Measurements from ENCODE around the gene DNAJC18. TPM values are rescaled to one million over a fixed set of nuclear protein-coding genes. Genes with fewer than 3 reads are reported as not detected.
"Not testable (repeated sequence)": the region's sequence is repeated elsewhere in the genome, so short reads cannot be mapped to it uniquely, and the experiment has no call there.

The DNAJC18 gene
- total and polyA plus RNA-seq, 2 of the 8 experiments (the other 6 are each of a cell fraction or from before 2014, with no cell fraction given): 7.8 to 29.2 TPM

DNA sequence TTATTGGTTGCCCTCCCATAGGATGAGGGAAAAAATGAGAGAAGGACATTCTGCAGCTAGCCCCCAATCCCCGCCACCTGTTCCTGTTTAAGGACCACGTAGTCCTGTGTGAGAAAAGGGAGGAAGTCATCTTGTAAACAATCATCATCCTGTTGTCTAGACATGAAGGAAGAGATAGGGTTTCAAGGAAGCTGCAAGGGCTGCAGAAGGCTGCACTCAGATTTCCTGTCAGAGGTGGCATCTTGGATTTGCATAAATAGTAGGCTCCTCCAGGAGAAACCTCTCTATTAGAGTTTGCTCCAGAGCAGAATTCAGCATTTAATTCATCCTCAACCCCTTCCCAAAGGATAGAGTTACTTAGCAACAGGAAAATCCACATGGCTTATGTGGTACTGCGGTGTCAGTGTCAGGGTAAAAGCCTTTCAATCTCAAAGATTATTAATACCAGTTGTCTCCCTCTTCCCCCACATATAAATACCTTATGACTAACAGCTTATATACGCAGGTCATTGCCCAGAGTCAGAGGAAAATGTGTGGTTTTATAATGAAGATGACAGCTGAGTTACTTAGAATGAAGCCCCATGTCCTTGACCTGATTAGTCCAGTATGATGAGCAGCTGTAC, 4.6 kb upstream of the DNAJC18 start (continued):
- no peak for TF ChIP-seq RNF2 (IDR thresholded peaks at IDR 0.05; ENCODE audit: borderline replicate concordance, low read depth, low read length, missing control alignments, poor library complexity, severe bottlenecking)
- TF ChIP-seq RAD21 (IDR thresholded peaks at IDR 0.05 in 1 of 2, conservative IDR thresholded peaks at IDR 0.05 in 1 of 2; ENCODE audit: low read depth in 2 of 2, low read length in 2 of 2): no peak
- TF ChIP-seq SP2 (IDR thresholded peaks at IDR 0.05; ENCODE audit: low read length): no peak
- TF ChIP-seq RXRA (IDR thresholded peaks at IDR 0.05; ENCODE audit: insufficient read depth, low read depth, low read length): no peak
- no peak for TF ChIP-seq FOSL1 (IDR thresholded peaks at IDR 0.05; ENCODE audit: insufficient read depth, low read depth, low read length)
- TF ChIP-seq KDM1A (IDR thresholded peaks at IDR 0.05; ENCODE audit: borderline replicate concordance, low read length): no peak

GRCh38 chr5:139440416-139440815, 1.1 kb upstream of the DNAJC18 start:
- POLR2A ChIA-PET (ENCODE audit: partially characterized antibody): interaction anchor here (0.6 to 2.1 kb wide), 8 partner anchors 11 to 398 kb away, joined by 3 to 11 read pairs (median 4); partner anchors contain the start of gene SPATA24
- not testable (repeated sequence) for FAIRE-seq

More at GRCh38 chr5:139440416-139440815, 1.1 kb upstream of the DNAJC18 start:
- H3K9me3 ChIP-seq (ENCODE audit: insufficient read depth in 2 of 2, low read depth in 1 of 2, low read length in 1 of 2); H2BK5ac ChIP-seq (ENCODE audit: low read depth, low read length); H3K18ac ChIP-seq (ENCODE audit: extremely low read depth, low read length); H2BK120ac ChIP-seq (replicated peaks; ENCODE audit: low read depth, low read length); H2BK20ac ChIP-seq (ENCODE audit: low read length); H3K4me3 ChIP-seq (ENCODE audit: extremely low read depth in 1 of 4, insufficient read depth in 2 of 4, low read depth in 3 of 4, low read length in 4 of 4); H3K27me3 ChIP-seq (replicated peaks in 1 of 4; ENCODE audit: control insufficient read depth in 3 of 4, extremely low read depth in 1 of 4, insufficient read depth in 3 of 4, low read length in 3 of 4); H3K4me1 ChIP-seq (replicated peaks in 1 of 4; ENCODE audit: control insufficient read depth in 3 of 4, insufficient read depth in 4 of 4, low read length in 3 of 4); H2BK15ac ChIP-seq (ENCODE audit: low read length); H2BK12ac ChIP-seq (ENCODE audit: low read depth, low read length); H4K20me1 ChIP-seq (replicated peaks in 1 of 2; ENCODE audit: control insufficient read depth in 1 of 2, insufficient read depth in 2 of 2, low read length in 2 of 2); H2AK5ac ChIP-seq (ENCODE audit: low read depth, low read length); H3K79me2 ChIP-seq (ENCODE audit: control insufficient read depth in 1 of 2, insufficient read depth in 2 of 2, low read length in 2 of 2); H2AFZ ChIP-seq (ENCODE audit: low read length); H3K36me3 ChIP-seq (ENCODE audit: control insufficient read depth in 2 of 4, insufficient read depth in 4 of 4, low read length in 3 of 4); H3K4ac ChIP-seq (replicated peaks; ENCODE audit: insufficient read length, low read depth, low read length); H3K56ac ChIP-seq (replicated peaks; ENCODE audit: insufficient read length, low read depth, low read length); H3K23ac ChIP-seq (ENCODE audit: insufficient read length); H4K8ac ChIP-seq (ENCODE audit: extremely low read depth, insufficient read depth, low read length); H3K23me2 ChIP-seq (ENCODE audit: low read depth, low read length); H3K79me1 ChIP-seq (ENCODE audit: low read depth, low read length); H4K5ac ChIP-seq (ENCODE audit: insufficient read length, low read depth, low read length); DNase-seq (ENCODE audit: low read depth in 1 of 2, low spot score in 2 of 2); H3K9ac ChIP-seq (replicated peaks in 1 of 4; ENCODE audit: extremely low read depth in 1 of 4, low read depth in 3 of 4, low read length in 3 of 4); H3K14ac ChIP-seq (ENCODE audit: insufficient read length); H3K4me2 ChIP-seq (ENCODE audit: insufficient read depth in 1 of 2, low read depth in 2 of 2, low read length in 2 of 2); H4K91ac ChIP-seq (replicated peaks; ENCODE audit: insufficient read length, low read length); H3K27ac ChIP-seq (ENCODE audit: low read depth, low read length): not testable (repeated sequence)
- CTCF ChIA-PET (ENCODE audit: partially characterized antibody): interaction anchor here (0.7 to 1.5 kb wide), 2 partner anchors 16 to 60 kb away, joined by 4 to 5 read pairs; no protein-coding TSS in a partner anchor
- WGBS, 2 experiments (ENCODE audit: extremely low coverage in 1 of 2, insufficient coverage in 1 of 2, insufficient read length in 1 of 2, insufficient replicate concordance in 2 of 2, low coverage in 1 of 2, low lambda C conversion rate in 2 of 2, missing lambda C conversion rate in 1 of 2): 94% methylated on average over 17 of the region's 17 CpGs; no CpG with 5 or more reads in 1 of the 2 experiments
